ENCODE data around the gene NINJ2.

DNA sequence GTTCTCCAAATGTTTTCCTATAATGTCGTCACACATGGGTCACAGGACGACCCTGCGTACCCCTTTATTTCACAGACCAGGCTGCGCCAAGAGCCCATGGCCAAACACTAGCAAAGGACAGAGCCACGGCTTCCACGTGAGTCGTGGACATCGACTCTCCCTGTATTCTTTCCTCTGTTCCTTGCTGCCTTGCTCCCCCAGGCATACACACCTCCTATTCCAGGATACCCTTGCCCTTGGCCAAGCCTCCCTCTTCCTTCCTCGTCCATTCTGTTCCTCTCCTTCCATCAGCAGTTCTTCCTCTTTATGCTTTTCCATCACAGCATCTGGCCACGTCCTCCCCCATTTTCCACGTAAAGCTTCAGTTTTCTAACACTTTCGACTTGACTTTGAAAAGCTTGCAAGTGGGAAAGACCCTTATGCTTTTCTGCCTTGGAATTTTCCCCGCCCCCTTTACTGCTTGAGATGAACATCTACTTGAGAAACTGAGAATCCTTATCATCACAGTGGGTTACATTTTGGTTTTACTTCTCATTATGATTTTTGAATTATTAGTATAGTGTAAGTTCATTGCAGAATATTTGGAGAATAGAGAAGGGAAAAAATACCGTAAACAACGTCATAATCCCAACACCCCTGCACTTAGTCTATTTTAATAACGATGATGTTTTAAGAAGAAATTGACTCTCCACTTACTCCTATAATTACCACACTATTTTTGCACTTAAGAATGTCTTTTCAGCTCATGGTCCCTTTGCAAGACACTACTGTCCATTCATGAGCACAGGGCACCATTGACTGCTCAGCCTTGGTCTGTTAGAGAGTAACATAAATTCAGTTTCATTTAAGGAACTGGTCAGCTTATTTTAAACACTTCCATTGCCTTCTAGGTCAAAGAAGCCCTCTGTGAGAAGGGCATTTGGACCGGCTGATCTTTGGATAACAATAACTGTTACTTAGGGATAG is 15.8 kb upstream of the NINJ2 start:
- TF ChIP-seq, protein P1, sequence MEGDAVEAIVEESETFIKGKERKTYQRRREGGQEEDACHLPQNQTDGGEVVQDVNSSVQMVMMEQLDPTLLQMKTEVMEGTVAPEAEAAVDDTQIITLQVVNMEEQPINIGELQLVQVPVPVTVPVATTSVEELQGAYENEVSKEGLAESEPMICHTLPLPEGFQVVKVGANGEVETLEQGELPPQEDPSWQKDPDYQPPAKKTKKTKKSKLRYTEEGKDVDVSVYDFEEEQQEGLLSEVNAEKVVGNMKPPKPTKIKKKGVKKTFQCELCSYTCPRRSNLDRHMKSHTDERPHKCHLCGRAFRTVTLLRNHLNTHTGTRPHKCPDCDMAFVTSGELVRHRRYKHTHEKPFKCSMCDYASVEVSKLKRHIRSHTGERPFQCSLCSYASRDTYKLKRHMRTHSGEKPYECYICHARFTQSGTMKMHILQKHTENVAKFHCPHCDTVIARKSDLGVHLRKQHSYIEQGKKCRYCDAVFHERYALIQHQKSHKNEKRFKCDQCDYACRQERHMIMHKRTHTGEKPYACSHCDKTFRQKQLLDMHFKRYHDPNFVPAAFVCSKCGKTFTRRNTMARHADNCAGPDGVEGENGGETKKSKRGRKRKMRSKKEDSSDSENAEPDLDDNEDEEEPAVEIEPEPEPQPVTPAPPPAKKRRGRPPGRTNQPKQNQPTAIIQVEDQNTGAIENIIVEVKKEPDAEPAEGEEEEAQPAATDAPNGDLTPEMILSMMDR (IDR thresholded peaks at IDR 0.05) = no peak
- TF ChIP-seq POLR2A (IDR thresholded peaks at IDR 0.05) = no peak
